HuH-7.5 (cell line): ENCODE data around the gene LRRK1.

ENCODE experiments used
- DNase-seq: peaks from one replicate; pipeline ENCODE4 v3.0.0; 2011; ENCODE audit warnings: low spot score

The LRRK1 gene

DNA sequence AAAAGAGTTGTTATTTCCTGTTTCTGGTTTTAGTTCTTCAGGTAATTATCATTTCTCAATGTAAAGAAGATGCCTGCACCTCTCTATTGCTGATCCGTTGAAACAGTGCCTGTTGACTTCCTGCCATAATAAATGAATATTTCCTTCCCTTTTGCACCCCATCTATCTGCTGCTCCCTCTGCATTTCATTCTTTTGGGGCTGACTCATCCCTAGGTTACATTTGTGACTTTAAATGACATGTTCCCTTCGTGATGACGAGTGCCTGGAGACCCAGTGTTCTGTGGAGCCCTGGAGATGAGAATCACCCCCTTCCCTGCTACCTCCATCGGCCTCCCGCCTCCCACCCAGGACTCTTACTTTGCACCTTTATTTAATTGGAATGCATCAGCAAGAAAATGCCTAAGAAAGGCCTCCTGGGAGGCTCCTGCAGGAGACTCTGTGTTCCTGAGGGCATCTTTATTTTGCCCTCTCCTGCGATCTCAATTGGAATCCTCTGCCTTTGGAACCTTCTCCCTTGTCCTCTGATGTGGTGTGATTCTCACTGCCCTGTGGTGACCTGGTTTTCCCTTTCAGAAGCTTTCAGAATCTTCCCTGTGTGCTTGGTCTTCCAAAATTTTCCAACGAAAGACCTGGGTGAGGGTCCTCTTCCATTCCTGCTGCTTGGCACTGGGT, 13.7 kb downstream of the LRRK1 start:
- no peak for DNase-seq

DNA sequence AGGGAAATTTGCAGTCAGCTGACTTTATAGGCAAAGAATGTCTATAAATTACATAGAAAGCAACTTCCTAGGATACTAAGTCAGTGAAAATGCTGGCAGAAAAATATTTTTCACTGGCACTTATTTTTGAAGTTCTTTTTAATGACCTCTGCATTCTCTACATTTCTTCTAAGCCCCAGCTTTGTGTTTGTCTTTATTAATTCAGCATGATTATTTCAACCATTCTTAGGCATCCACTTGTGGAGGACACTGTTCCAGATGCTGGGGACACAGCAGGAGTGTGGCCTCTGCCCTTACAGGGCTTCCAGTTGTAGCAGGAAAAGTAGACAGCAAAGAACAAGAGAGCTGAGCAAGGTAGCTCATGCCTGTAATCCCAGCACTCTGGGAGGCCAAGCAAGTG, 15.0 kb downstream of the LRRK1 start:
- no peak for DNase-seq

DNA sequence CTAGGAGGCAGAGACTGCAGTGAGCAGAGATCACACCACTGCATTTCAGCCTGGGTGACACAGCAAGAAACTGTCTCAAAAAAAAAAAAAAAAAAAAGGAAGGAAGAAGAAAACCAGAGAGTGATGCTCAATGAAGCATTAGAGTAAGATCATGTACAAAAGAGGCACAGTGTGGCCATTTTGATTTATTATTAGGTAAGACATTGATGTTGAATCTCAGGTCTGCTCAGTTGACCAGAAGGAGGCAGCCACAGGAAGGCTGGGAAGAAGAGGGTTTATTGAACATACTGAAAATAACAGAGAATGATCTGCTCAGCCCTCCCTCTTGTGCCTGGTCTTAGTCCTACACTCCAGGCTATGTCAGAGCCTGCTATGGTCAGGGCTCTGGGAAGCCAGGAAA, 15.6 kb downstream of the LRRK1 start:
- DNase-seq: no peak

DNA sequence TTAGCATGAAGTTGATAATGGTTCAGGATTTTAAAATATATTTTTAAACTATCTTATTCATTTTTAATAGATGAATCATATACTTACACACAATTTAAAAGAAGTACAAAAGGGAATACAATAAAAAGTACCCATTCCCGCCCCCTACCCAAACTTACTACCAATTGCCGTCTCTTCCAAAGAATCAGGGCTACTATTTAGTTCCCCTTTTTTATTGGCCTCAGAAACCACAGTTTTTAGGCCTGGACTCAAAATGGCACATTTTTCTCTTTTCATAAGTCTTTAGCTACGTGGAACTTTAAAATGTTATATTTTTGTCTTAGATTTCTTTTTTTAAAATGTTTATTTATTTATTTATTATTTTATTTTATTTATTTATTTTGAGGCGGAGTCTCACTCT, 18.0 kb downstream of the LRRK1 start:
- DNase-seq: no peak

DNA sequence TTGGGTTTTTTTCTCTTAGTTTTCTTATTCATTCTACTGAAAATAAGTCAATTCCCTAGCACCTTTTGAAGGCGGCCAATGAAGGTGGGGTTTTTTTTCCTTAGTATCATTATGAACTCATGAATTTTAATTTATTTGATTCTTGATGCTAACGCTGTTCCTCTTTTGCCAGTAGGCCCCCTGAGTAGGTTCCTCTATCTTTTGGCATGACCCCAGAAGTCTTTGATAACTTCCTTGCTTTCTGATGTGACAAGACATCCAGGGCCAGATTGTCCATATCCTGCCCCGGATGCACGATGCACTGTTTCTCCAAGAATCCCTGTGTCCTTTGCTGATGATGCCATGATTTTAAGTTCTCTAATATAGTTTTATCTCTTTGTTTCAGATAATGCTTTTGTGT, 20.6 kb downstream of the LRRK1 start:
- DNase-seq: no peak

DNA sequence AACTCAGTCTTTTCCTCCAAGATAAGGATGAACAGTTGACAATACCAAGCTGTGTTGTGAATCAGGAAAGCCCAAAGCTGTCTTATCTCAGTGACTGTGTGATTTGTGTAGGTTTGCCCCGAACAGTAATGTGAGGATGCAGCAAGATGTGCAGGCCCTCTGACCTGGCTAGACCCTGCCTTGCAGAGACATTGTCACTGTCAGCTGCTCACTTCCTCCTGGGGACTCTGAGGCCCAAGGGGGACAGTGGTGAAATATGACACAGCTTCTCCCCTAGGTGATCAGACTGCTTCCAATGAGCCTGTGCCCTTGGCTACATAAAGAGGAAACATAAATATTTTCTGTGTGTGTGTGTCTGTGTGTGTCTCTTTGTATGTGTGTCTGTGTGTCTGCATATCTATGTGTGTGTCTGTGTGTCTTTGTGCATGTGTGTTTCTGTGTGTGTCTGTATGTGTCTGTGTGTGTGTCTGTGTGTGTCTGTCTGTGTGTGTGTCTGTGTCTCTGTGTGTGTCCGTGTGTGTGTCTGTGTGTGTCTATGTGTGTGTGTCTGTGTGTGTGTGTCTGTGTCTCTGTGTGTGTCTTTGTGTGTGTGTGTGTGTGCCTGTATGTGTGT, 21.7 kb downstream of the LRRK1 start:
- DNase-seq: no peak

DNA sequence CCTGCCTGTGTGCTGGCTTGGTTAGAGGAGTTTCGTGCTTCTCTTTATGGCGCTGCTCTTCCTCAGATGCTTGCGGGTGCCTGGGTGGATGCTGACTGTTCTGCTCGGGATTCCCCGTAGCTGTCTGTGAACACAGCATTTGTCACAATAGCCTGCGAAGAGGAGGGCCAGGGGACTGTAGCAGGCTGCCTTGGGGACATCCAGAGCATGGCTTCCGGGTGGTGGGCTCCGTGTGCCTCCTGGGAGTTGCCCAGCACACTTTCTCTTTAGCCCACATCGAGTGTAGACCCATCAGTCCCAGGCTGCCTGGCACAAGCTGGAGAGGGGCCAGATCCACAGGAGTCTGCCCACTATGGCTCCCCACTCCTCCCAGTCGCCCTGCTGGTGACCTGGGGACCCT, 22.4 kb downstream of the LRRK1 start:
- DNase-seq: no peak

DNA sequence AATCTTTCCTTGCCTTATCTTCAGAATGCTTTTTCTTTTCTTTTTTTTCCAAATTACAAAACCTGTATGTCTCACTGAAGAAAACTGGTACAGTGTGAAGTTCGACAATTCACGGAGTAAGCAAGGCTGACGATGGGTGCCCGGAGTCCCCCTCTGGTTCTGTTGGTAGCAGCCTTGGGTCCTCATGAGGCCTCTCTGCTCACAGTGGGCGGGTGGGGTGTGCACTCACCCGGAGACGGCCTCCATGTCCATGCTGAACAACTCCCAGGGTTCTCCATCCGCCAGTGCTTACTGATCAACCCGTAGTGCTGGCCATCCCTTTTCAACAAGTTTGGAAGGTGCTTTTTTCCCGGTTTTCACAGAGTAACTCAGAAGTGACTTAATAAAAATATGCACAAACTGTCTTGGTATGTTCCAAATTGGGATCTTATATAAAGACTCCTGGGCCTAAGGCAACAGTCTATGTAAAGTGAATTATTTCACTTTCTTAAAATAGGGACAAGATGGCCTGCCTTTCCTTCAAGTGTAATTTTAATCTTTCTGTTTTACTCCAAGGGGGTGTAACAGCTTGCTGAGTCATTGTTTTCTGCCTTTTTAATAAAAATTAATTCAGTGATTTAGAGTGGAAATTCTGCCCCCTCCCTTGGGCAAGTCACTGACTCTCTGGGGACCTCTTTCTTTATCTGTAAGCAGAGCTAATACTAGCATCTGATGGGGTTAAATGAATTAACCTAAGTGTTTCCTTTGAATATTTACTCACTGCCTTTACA, 23.7 kb downstream of the LRRK1 start:
- DNase-seq: no peak

DNA sequence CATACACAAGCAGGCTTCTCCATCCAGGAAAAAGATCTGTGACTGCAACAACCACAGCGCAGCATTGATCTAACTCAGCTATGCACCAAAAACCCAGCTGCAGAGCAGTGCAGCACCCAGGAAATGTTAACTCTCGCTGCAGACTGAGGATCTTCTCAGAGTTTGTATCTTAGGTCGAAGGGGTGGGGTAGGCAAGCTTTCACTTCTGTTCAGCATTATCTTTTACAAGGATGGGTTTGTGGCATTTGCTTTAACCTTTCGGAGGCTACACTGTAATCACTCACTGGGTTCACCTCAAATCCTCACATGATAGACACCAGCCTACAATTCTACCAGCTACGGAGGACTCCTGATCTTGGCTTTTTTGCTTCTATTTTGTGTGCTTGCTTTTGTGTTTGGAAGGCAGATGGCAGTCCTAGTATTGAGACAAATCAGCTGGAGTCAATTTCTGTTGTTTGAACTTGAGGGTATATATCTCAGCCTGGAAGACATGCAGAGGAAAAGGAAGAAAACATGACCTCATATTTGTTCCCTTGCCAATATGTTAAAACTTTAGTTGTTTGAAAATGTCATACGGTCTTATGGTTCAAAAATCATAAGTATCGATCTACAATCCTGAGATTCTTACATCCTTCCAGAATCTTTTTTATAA, 25.2 kb downstream of the LRRK1 start:
- DNase-seq: no peak

DNA sequence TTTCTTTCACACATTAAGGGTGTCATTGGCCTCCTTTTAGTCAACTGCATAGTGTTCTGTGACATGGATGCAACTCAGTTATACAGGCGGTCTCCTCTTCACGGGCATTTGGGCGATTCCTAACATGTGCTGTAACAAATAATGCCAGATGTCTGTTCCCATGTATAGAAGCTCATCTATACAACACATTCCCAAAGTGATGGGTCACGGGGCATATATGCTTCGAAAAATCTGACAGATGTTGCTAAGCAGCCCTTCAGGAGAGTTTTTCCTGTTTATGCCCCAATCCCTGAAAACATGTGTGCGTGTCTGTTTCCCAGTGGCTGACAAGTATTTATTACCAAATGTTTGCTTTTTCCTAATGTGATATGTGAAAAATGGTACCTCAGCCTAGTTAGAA, 25.8 kb downstream of the LRRK1 start:
- no peak for DNase-seq

DNA sequence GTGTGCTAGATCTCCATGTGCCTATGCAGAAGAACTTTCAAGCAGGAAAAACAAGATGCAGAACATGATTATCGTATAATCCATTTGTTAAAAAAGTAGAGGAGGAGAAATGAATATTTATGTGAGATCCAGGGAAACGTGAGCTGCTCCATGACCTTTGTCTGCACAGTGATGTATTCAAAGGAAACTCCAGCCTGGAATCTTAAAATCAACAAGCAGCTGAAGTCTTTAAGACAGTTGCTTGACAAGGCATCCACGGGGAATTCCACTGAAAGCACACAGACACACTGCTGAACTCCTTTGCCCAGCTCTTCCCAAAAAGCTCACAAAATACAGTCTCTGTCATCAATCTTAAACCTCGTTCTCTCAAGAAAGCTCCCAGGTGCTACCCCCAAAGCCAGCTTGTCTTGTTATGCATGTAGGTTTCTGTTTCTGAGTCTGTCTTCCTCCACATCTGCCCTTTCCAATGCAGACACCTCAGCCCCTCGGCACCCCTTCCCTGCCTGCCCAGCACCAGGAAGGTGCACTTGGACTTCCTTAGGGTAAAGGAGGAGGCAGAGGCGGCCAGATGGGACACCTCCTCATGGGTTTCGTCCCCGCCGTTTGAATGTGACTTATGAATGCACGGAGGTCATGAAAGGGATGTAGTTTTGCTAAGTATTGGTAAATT, 28.7 kb downstream of the LRRK1 start:
- no peak for DNase-seq

DNA sequence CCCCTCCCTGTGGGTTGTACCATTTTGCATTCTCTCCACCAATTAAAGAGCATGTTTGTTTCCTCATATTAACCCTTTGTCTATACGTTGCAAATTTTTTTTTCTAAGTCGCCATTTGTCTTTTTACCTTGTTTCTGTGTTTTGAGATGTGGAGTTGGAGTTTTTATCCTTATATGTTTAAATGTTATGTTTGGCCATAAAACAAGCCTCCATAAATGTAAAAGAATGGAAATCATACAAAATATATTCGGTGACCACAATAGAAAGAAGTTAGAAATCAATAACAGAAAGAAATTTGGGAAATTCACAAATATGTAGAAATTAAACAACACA, 29.2 kb downstream of the LRRK1 start:
- no peak for DNase-seq

DNA sequence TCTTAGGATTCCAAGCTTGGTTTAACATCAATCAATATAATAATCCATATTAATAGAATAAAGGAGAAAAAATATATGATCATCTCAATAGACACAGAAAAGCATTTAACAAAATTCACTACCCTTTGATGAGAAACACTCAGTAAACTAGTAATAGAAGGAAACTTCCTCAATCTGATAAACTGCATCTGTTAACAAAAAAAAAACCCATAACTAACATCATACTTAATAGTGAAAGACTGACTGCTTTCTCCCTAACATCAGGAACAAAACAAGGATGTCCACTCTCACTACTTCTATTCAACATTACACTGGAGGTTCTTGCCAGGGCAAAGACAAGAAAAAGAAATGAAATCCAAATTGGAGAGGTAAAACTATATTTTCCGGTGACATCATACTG, 30.5 kb downstream of the LRRK1 start:
- no peak for DNase-seq

DNA sequence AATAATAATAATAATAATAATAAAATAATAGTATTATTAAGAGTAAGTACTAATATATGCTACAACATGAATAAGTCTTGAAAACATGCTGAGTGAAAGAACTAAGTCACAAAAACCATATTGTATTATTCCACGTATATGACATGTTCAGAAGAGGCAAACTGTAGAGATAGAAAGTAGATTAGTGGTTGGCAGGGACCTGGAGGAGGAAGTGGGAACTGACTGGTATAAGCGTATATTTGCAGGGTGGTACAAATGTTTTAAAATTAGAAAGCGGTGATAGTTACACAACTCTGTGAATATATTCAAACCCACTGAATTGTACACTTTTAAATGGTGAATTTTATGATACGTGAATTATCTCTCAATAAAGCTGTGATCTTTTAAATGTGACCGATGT, 32.8 kb downstream of the LRRK1 start:
- DNase-seq: no peak

DNA sequence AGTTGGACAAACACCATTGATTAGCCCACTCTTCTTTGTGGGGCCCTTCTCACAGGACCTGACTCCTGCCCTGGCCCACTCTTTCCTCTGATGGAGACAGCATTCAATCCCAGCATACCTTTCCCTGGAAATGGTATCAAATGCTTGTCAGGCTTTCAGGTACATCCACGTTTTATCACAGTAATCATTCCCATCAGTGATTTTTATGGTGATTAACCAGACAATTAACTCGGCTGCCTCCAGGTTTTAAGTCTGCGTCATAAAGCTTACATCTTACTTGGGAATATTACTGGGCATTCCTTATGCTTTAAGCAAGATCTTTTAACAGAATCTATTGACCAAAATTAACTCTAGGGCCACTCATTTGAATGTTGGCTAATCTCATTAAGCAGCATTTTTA, 33.4 kb downstream of the LRRK1 start:
- DNase-seq: no peak

DNA sequence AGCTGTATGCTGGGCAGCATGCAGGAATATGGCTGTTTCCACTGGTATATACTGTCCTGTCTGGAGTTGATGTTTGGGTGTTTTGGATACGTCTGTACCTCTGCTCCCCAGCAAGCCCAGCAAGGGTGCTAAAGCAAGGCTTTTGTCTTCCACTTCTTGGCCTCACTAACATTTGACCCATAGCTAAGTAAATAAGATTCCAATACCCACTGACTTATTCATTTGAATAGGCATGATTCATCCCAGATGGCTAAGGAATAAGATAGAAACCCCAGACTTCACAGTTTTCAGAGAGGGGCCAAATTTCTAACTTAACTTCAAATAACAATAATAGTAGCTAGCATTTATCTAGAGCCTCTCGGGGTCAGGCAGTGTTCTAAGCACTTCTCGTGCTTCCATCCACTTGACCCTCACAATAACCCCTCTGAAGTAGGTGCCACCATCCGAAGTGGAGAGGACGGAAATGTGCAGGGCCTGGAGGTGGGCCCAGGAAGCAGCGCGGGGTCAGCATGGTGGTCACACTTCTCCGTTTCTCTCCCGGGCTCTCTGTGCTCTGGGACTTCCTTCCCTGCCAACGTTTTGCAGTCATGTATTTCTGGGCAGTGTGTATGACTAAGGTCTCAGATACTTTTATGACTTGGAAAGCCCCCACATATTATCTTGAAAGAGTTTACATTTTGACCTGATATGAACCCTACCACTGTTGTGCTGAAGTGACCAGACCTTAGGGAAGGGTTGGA, 39.3 kb downstream of the LRRK1 start:
- DNase-seq: no peak

DNA sequence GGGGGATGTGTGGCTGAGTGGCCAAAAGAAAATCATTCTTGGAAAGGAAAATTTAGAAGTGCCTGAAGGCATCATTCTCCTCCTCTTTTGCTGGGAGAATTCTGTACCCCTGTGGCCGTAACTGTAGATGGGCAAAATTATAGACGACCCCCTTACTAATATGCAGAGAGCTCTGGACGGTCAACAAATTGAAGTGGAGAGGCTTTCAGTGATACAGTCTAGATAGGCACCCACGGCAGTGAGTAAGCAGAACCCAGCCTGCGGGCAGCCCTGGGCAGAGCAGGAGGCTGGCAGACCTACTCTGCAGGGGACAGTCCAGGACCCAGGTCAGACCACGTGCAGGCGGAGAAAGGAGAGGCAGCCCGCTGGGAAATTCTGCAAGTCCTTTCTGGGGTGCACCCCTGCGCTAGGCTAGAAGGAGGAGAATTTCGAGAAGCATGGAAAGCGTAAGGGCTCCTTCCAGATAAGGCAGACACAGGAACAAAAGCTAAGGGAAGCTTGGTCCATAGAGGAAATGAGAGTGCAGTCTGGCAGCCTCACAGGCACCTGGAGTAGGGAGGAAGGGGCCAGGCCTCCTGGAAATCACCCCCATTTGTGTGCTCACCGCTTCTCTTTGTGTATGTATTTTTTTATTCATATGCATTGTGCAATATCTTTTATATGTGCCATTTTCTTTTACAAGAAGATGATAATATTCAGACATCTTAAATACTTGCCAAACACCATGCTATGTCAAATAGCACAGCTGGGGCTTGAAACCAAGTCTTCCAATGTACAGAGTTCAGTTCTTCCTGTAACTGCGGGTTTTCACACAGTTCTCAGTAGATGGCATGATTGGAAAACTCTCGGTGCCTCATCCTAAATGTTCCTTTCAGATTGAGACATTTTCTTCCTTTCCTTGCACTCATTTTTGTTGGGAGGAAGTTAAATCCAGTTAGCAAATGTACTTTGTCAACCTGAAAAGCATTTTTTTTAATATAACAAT, 40.2 kb downstream of the LRRK1 start:
- DNase-seq: no peak

DNA sequence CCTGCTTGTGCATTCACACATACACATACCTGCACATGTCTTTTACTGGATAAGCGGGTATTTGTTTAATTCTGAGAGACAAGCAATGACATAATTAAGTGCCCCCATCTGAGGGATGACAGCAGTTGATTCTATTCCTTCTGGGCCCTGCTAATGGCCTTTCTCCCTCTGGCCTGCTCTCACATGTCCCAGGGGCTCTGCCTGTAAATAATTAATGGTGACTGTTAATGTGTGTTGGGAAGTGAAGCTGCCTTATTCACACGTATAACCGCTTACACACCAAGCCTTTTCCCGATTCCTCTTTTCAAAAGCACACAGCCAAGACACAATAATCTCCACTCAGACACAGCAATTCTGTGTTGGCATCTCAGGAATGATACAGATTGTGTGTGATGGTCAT, 47.8 kb downstream of the LRRK1 start:
- DNase-seq: no peak

DNA sequence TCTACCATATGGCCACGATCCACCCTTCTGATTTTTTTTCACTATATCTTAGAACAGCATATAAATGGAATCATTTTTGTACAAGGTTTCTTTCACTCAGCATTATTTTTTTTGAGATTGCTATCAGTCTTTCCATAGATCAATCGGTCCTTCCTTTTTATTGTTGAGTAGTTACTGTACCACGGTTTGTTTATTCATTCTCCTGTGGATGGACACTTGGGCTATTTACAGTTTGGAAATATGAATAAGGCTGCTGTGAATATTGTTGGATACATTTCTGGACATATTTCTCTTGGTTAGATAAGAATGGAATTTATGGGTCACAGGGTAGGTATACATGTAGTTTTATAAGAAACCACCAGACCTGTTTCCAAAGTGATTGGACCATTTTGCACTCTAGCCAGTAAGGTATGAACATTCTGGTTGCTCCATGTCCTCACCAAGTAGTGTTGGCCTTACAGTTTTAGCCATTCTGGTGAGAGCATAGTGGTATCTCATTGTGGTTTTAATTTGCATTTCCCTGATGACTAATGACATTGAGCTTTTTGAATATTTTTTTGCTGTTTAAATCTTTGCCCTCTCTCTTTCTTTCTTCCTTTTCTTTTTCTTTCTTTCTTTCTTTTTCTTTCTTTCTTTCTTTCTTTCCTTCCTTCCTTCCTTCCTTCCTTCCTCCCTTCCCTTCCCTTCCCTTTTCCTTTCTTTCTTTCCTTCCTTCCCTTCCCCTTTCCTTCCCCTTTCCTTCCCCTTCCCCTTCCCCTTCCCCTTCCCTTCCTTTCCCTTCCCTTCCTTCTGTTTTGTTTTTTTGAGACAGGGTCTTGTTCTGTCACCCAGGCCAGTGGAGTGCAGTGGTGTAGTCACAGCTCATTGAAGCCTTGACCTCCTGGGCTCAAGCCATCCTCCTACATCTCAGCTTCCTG, 49.2 kb downstream of the LRRK1 start:
- no peak for DNase-seq

DNA sequence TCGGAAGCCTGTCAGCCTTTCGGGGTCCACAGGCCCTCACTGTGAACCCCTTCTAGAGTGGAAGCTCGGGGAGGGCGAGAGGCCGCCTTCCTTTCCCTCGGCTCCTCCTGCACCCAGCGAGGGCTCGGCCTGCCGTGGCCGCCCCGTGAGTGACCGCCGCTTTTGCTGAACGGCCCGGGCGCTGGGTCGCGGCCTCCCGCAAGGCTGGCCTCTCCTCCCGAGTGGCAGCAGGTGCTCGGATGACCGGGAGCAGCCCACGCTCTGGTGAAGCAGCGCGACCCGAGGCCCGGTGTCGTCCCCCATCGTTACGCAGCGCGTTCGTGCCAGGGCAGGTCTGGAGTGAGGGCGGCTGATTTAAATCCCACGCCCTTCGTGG, 53.8 kb downstream of the LRRK1 start:
- DNase-seq: no peak
